GM18505 (cell line): ENCODE measurements around the gene ELMO2.
"Not testable (repeated sequence)": the region's sequence is repeated elsewhere in the genome, so short reads cannot be mapped to it uniquely, and the experiment has no call there.

Experiments
- ATAC-seq: cut with Tn5 transposase; IDR thresholded peaks from one replicate; pipeline ENCODE4 v1.9.1; 2021; ENCODE audit not compliant: unreplicated experiment
- POLR2A ChIP-seq: IDR thresholded peaks from 4 replicates; pipeline ENCODE4 v1.6.1; 2011; ENCODE audit warnings: borderline replicate concordance; ENCODE audit not compliant: insufficient read depth, insufficient read length; ENCODE audit errors: extremely low read depth

ELMO2 gene

GRCh38 chr20:46396052-46396740 is 10.2 kb downstream of the ELMO2 start:
- ATAC-seq: no peak

GRCh38 chr20:46394872-46395760 is 11.3 kb downstream of the ELMO2 start:
- ATAC-seq: no peak
- TF ChIP-seq POLR2A: no peak

More at GRCh38 chr20:46396052-46396740, 10.2 kb downstream of the ELMO2 start:
- no peak for TF ChIP-seq POLR2A

GRCh38 chr20:46393967-46394366 is 12.4 kb downstream of the ELMO2 start:
- ATAC-seq: no peak
- TF ChIP-seq POLR2A: no peak

GRCh38 chr20:46388937-46389336 is 17.5 kb downstream of the ELMO2 start:
- no peak for TF ChIP-seq POLR2A
- no peak for ATAC-seq

GRCh38 chr20:46388201-46388836 is 18.1 kb downstream of the ELMO2 start:
- no peak for TF ChIP-seq POLR2A
- ATAC-seq: no peak

- not testable (repeated sequence) for ATAC-seq
Observed at GRCh38 chr20:46387054-46387453, 19.4 kb downstream of the ELMO2 start.

- no peak for ATAC-seq
- no peak for TF ChIP-seq POLR2A
Observed at GRCh38 chr20:46378412-46379009, 27.9 kb downstream of the ELMO2 start.

GRCh38 chr20:46377518-46377917 is 28.9 kb downstream of the ELMO2 start:
- TF ChIP-seq POLR2A: no peak
- ATAC-seq: no peak

- no peak for TF ChIP-seq POLR2A
- no peak for ATAC-seq
Observed at GRCh38 chr20:46376196-46376785, 30.1 kb downstream of the ELMO2 start.

- no peak for ATAC-seq
Observed at GRCh38 chr20:46375771-46376170, 30.6 kb downstream of the ELMO2 start.

GRCh38 chr20:46374383-46374782 is 32.0 kb downstream of the ELMO2 start:
- no peak for TF ChIP-seq POLR2A

More at GRCh38 chr20:46375771-46376170, 30.6 kb downstream of the ELMO2 start:
- TF ChIP-seq POLR2A: no peak

GRCh38 chr20:46371656-46372055 is 34.8 kb downstream of the ELMO2 start:
- TF ChIP-seq POLR2A: no peak
- no peak for ATAC-seq

More at GRCh38 chr20:46374383-46374782, 32.0 kb downstream of the ELMO2 start:
- no peak for ATAC-seq

- no peak for TF ChIP-seq POLR2A
- no peak for ATAC-seq
Observed at GRCh38 chr20:46368902-46369268, 37.5 kb downstream of the ELMO2 start.

- TF ChIP-seq POLR2A: no peak
Observed at GRCh38 chr20:46367967-46368901, 38.2 kb downstream of the ELMO2 start.

More at GRCh38 chr20:46367967-46368901, 38.2 kb downstream of the ELMO2 start:
- no peak for ATAC-seq
